ENCODE results near the gene PTGES.

The PTGES gene

GRCh38 chr9:129740666-129741464 is 12.0 kb downstream of the PTGES start:
- DNase-seq: no peak

- DNase-seq: no peak
Measured at GRCh38 chr9:129740174-129740573, 12.7 kb downstream of the PTGES start.

GRCh38 chr9:129739432-129739831 is 13.4 kb downstream of the PTGES start:
- DNase-seq: no peak

GRCh38 chr9:129737479-129738274 is 15.2 kb downstream of the PTGES start:
- peak; percentile 86 for DNase-seq

GRCh38 chr9:129736334-129736733 is 16.5 kb downstream of the PTGES start:
- DNase-seq: no peak

- no peak for DNase-seq
Measured at GRCh38 chr9:129735546-129735945, 17.3 kb downstream of the PTGES start.

- no peak for DNase-seq
Measured at GRCh38 chr9:129733632-129733953, 19.2 kb downstream of the PTGES start.

GRCh38 chr9:129732946-129733631 is 19.8 kb downstream of the PTGES start:
- no peak for DNase-seq

GRCh38 chr9:129732100-129732499 is 20.7 kb downstream of the PTGES start:
- no peak for DNase-seq

- DNase-seq: no peak
Measured at GRCh38 chr9:129731477-129732085, 21.3 kb downstream of the PTGES start.

- DNase-seq: no peak
Measured at GRCh38 chr9:129728744-129729143, 24.1 kb downstream of the PTGES start.

GRCh38 chr9:129726322-129727160 is 26.3 kb downstream of the PTGES start:
- peak; percentile 55 for DNase-seq

GRCh38 chr9:129725795-129726251 is 27.0 kb downstream of the PTGES start:
- DNase-seq: no peak

GRCh38 chr9:129724456-129725190 is 28.2 kb downstream of the PTGES start:
- DNase-seq: no peak

- DNase-seq: no peak
Measured at GRCh38 chr9:129722913-129723312, 29.9 kb downstream of the PTGES start.

- no peak for DNase-seq
Measured at GRCh38 chr9:129720865-129721545, 31.8 kb downstream of the PTGES start.

GRCh38 chr9:129720181-129720864 is 32.5 kb downstream of the PTGES start:
- no peak for DNase-seq

- DNase-seq: no peak
Measured at GRCh38 chr9:129719135-129719534, 33.7 kb downstream of the PTGES start.

GRCh38 chr9:129718647-129719046 is 34.2 kb downstream of the PTGES start:
- DNase-seq: no peak

- DNase-seq: no peak
Measured at GRCh38 chr9:129717991-129718390, 34.9 kb downstream of the PTGES start.

Measured in activated CD4-positive, alpha-beta T cell treated with anti-CD3 and anti-CD28 coated beads, Interleukin-2, amount 50 U/mL, for 1 hour (primary cell).